CD4-positive, alpha-beta T cell (primary cell): ENCODE measurements around the gene SORCS2. TPM values are rescaled to one million over a fixed set of nuclear protein-coding genes. Genes with fewer than 3 reads are reported as not detected.

Experiments
- ATAC-seq: fragments of 200-7000 bp; cut with Tn5 transposase; one replicate; pipeline ENCODE4 v1.10.0; 2022; ENCODE audit warnings: mild to moderate bottlenecking; ENCODE audit not compliant: poor library complexity
- CTCF ChIA-PET: fragments of 350-600 bp; sonication (Branson Sonifier 250); formaldehyde crosslinking; loops from one replicate; lab custom pipeline; 2021; ENCODE audit warnings: antibody characterized with exemption, inconsistent platforms; lab: Charles Lee
- POLR2A ChIA-PET: fragments of 350-600 bp; sonication (Branson Sonifier 250); formaldehyde crosslinking; loops from one replicate; lab custom pipeline; 2021; ENCODE audit warnings: antibody characterized with exemption, inconsistent platforms; lab: Charles Lee
- DNase-seq, 14 experiments: peaks; one replicate each; pipeline ENCODE4 v3.0.0-alpha.2; 2013 to 2020; ENCODE audit warnings: mixed read lengths in 2 of 14
- H3K27ac ChIP-seq, 2 donors: one replicate each; pipeline versions ENCODE4 v1.5.1 to v1.7.0; 2013; ENCODE audit warnings: low read length in 2 of 2, low read depth in 1 of 2, mild to moderate bottlenecking in 1 of 2
- H3K27me3 ChIP-seq, 2 experiments: 1 replicate in 1 of 2; 2 replicates in 1 of 2; pipeline versions ENCODE4 v1.6.1 to v1.7.0; 2013; ENCODE audit warnings: low read length in 2 of 2, control low read depth in 1 of 2, mild to moderate bottlenecking in 1 of 2, moderate library complexity in 1 of 2; ENCODE audit not compliant: insufficient read depth in 2 of 2, control insufficient read depth in 1 of 2
- H3K36me3 ChIP-seq: one replicate; pipeline ENCODE4 v1.6.1; 2013; ENCODE audit warnings: low read length, control low read depth; ENCODE audit not compliant: insufficient read depth
- H3K4me1 ChIP-seq: one replicate; pipeline ENCODE4 v1.6.1; 2013; ENCODE audit warnings: low read length, control low read depth; ENCODE audit not compliant: insufficient read depth
- H3K4me3 ChIP-seq: one replicate; pipeline ENCODE4 v1.5.1; 2013; ENCODE audit warnings: mild to moderate bottlenecking, low read length, moderate library complexity
- H3K9me3 ChIP-seq, 2 experiments: 1 replicate in 1 of 2; 2 replicates in 1 of 2; pipeline versions ENCODE4 v1.6.1 to v1.7.0; 2013; ENCODE audit warnings: low read length in 2 of 2, mild to moderate bottlenecking in 2 of 2, control low read depth in 1 of 2, moderate library complexity in 1 of 2; ENCODE audit not compliant: control insufficient read depth in 1 of 2, insufficient read depth in 1 of 2
- H3K27ac Mint-ChIP-seq: one replicate; pipeline ENCODE4 v1.8.0; 2020; ENCODE audit warnings: mixed read lengths
- H3K27me3 Mint-ChIP-seq: one replicate; pipeline ENCODE4 v1.8.0; 2021; ENCODE audit warnings: mixed read lengths
- H3K36me3 Mint-ChIP-seq: one replicate; pipeline ENCODE4 v1.8.0; 2021; ENCODE audit warnings: low read depth, mixed read lengths
- H3K4me1 Mint-ChIP-seq: one replicate; pipeline ENCODE4 v1.8.0; 2021; ENCODE audit warnings: low read depth, mixed read lengths
- H3K4me3 Mint-ChIP-seq: one replicate; pipeline ENCODE4 v1.8.0; 2020; ENCODE audit warnings: mild to moderate bottlenecking, mixed read lengths
- H3K9me3 Mint-ChIP-seq: one replicate; pipeline ENCODE4 v1.8.0; 2020; ENCODE audit warnings: mixed read lengths
- CTCF ChIP-seq: fragments of 200-600 bp; IDR thresholded peaks from one replicate; pipeline ENCODE4 v1.8.0; 2022; ENCODE audit warnings: antibody characterized with exemption, mild to moderate bottlenecking
- intact Hi-C, 2 experiments: fragments of 100-400 bp; cut with DNase I in 1 of 2; cut with micrococcal nuclease in 1 of 2; formaldehyde crosslinking; loops; one replicate each; pipeline versions ENCODE4 v1.15.1 to v1.9.0; 2023 to 2025; cut with DNase I, micrococcal nuclease
- total RNA-seq, 174 experiments: library from RNA in 2 of 174; stranded (reverse) in 2 of 174; gene quantifications; one replicate each; pipeline ENCODE4 v1.2.3 and lab custom pipeline; 2021 to 2026

Gene SORCS2
- total RNA-seq, 2 experiments from 2014 or later = not detected

GRCh38 chr4:7650606-7651385, 458.5 kb downstream of the SORCS2 start:
- H3K27me3 Mint-ChIP-seq = peaks cover 27% of the 10 kb centered on the region
- Histone ChIP-seq H3K4me3 (no peak overlapping the region), H3K4me1 (peaks cover 66% of the 10 kb centered on the region), H3K9me3 (peaks cover 0 to 26% of the 10 kb centered on the region in 2 experiments), H3K27ac (no peak overlapping the region), H3K27me3 (peaks cover 5 to 7% of the 10 kb centered on the region in 2 experiments), H3K36me3 (no peaks in the 10 kb centered on the region)
- intact Hi-C loops = no loop called here
- ChIA-PET CTCF (no interaction called here), POLR2A (no interaction called here)
- no peaks in the 10 kb centered on the region for H3K9me3 Mint-ChIP-seq
- H3K27ac Mint-ChIP-seq = no peak overlapping the region
- no peaks in the 10 kb centered on the region for H3K36me3 Mint-ChIP-seq
- no peak for ATAC-seq
- H3K4me1 Mint-ChIP-seq = peaks cover 10% of the 10 kb centered on the region
- no peak overlapping the region for H3K4me3 Mint-ChIP-seq
- DNase-seq = peak in 2 of 14 experiments; percentile 37 to 41
- TF ChIP-seq CTCF = no peak

DNA sequence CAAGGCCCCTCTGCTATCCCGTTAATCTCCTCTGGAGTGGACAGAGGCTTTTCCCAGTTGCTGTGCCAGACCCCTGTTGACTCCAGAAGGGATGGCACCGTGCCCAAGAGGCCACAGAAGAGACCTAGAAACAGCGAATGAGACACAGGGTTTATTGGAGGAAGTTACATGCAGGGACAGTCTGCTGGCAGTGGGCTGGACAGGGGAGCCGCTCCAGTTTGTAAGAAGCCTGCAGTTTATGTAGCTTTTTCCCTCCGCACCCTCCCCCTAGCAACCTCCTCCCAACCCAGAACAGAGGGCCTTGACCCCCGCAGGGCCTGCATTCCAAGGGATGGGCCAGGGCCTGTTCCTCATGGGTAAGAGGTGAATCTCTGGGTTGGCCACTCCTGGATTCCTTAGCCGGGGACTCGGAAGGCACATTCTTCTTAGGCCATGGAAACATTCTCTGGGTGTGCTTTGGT, 459.2 kb downstream of the SORCS2 start:
- POLR2A ChIA-PET = no interaction called here

DNA sequence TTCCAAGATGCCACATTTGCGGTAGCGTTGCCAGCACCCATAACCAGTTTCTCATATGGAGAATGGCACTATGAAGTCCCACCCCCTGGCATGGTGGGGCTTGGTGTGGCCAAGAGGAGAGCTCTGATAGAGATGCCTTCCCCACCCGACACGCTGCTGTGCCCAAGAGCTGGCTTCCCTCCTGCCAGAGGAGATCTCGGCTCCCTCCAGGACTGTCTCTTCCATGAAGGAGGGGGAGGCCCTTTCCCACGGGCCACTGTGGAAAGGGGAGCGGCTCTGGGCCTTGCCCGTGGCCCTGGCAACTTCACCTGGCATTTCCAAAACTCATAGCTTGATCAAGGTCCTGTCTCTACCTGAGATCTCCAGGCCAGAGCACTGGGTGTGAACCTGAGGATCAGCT, 459.7 kb downstream of the SORCS2 start:
- H3K9me3 ChIP-seq = peaks cover 0 to 17% of the 10 kb centered on the region in 2 experiments
- H3K27me3 ChIP-seq = peaks cover 5 to 10% of the 10 kb centered on the region in 2 experiments
- H3K4me1 Mint-ChIP-seq = peaks cover 10% of the 10 kb centered on the region
- DNase-seq = no peak
- peaks cover 27% of the 10 kb centered on the region for H3K27me3 Mint-ChIP-seq
- no peak overlapping the region for H3K4me3 ChIP-seq
- H3K4me1 ChIP-seq = peaks cover 54% of the 10 kb centered on the region
- ChIA-PET POLR2A (no interaction called here), CTCF (no interaction called here)
- no peak overlapping the region for H3K27ac Mint-ChIP-seq
- no peak overlapping the region for H3K4me3 Mint-ChIP-seq
- intact Hi-C loops = no loop called here
- H3K9me3 Mint-ChIP-seq = no peaks in the 10 kb centered on the region
- no peak overlapping the region for H3K27ac ChIP-seq
- no peak for TF ChIP-seq CTCF
- H3K36me3 ChIP-seq = no peaks in the 10 kb centered on the region
- ATAC-seq = no peak
- H3K36me3 Mint-ChIP-seq = no peaks in the 10 kb centered on the region

More for the DNA sequence above, 459.2 kb downstream of the SORCS2 start:
- intact Hi-C loops = no loop called here
- peaks cover 5 to 10% of the 10 kb centered on the region in 2 experiments for H3K27me3 ChIP-seq
- H3K27ac ChIP-seq = no peak overlapping the region
- ATAC-seq (no peak), DNase-seq (no peak)
- no peak overlapping the region for H3K27ac Mint-ChIP-seq
- no peaks in the 10 kb centered on the region for H3K36me3 Mint-ChIP-seq
- peaks cover 27% of the 10 kb centered on the region for H3K27me3 Mint-ChIP-seq
- peaks cover 0 to 22% of the 10 kb centered on the region in 2 experiments for H3K9me3 ChIP-seq
- TF ChIP-seq CTCF = no peak
- no peak overlapping the region for H3K4me3 Mint-ChIP-seq
- H3K4me3 ChIP-seq = no peak overlapping the region
- H3K4me1 ChIP-seq = peaks cover 59% of the 10 kb centered on the region
- peaks cover 10% of the 10 kb centered on the region for H3K4me1 Mint-ChIP-seq
- H3K9me3 Mint-ChIP-seq = no peaks in the 10 kb centered on the region
- CTCF ChIA-PET = no interaction called here
- no peaks in the 10 kb centered on the region for H3K36me3 ChIP-seq
